Choroid plexus epithelial cell (primary cell): ENCODE data around the gene NCR2.
A peak's percentile ranks its signal among the peaks of the same experiment; 100 is the strongest.

Experiments
- DNase-seq: peaks from one replicate; pipeline ENCODE4 v3.0.0-alpha.2; 2010; ENCODE audit warnings: low read depth
- H3K4me3 ChIP-seq: 2 replicates; pipeline ENCODE4 v1.5.1; 2011; ENCODE audit warnings: low read depth, mild to moderate bottlenecking, control low read depth, low read length, moderate library complexity
- CTCF ChIP-seq: conservative IDR thresholded peaks from 2 replicates; pipeline ENCODE4 v1.5.1; 2011; ENCODE audit warnings: low read depth, mild to moderate bottlenecking, control low read depth, inconsistent platforms, low read length, moderate library complexity

The NCR2 gene, protein sequence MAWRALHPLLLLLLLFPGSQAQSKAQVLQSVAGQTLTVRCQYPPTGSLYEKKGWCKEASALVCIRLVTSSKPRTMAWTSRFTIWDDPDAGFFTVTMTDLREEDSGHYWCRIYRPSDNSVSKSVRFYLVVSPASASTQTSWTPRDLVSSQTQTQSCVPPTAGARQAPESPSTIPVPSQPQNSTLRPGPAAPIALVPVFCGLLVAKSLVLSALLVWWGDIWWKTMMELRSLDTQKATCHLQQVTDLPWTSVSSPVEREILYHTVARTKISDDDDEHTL

GRCh38 chr6:41335296-41335695, at the start of gene NCR2:
Gene NCR2, plus strand, starts transcription at chr6:41335608. Its CDS starts 269 bp downstream, at chr6:41335877.
- H3K4me3 ChIP-seq: no peak within 1 kb of the TSS
- no peak for TF ChIP-seq CTCF
- no peak for DNase-seq

DNA sequence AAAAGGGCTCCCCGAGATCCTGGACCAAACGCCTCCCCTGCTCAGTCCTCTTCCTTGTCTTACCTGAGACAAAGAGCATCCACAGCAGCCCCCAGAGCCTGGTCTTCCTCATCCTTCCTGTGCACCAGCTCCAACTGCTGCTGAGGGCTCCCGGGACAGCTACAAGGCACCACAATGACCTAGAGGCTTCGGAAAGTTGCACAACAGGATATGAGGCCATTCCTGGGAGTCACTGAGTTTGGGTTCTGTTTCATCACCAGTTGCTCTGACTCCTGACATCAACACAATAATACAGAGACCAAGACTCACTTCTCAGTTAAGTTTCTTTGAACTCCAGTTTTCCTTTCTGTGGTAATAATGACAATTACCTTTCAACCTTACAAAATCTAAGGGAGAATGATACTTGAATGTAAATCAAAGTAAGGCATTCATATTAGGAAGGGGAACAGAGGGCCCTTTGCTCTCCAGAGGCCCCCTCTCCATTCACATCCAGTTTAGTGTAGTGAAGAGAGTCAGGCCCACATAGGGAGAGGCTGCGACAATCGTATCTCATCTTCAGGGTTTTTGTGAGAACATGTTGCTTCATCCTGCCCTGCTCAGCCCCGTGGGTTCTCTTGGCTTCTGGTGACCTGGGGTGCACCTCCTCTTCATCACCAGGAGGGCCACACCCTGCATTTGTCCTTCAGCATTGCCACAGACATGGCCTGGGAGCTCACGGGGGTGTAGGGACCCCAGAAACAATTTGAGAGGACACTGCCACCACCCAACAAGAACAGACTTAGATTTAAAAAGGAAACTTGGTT, 48.7 kb upstream of the NCR2 start, which contains the start of gene TREM1:
TREM1 (minus strand) TSS at position 139 of the 803 bp plus-strand sequence; CDS start at position 112, 27 bp downstream.
- TF ChIP-seq CTCF: no peak
- H3K4me3 ChIP-seq: no peak within 1 kb of the TSS
- peak; percentile 94 for DNase-seq

DNA sequence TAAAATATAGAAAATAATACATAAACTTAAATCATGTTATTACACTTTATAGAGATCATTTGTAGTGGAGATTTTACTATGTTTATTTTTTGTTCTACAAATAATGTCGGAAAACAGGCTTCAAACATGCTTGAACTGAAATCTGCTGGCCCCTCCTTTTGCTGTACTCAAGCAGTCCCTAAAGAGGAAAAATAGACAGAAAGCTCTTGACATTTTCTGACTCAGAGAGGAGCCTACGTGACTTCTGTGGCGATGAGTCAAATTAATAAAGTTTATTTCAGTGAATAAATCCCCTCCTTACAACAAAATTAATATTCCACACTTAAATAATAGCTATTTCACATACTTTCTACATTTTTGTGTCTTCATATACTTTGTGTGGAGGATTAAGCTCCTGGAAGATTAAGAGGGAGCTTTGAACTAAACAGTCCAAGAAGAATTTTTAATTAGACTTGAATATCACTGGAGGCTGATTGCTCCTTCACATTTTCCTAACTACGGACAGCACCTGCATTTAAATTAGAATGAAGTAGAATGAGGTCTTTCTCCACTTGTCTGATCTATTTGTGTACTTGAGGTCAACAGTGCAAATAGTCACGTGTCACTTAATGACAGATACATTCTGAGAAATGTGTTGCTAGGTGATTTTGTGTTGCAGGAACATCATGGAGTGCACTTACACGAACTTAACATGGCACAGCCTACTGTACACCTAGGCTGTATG, 47.2 kb upstream of the NCR2 start:
- no peak for TF ChIP-seq CTCF
- DNase-seq: peak; percentile 43
- H3K4me3 ChIP-seq: no peak overlapping the region

DNA sequence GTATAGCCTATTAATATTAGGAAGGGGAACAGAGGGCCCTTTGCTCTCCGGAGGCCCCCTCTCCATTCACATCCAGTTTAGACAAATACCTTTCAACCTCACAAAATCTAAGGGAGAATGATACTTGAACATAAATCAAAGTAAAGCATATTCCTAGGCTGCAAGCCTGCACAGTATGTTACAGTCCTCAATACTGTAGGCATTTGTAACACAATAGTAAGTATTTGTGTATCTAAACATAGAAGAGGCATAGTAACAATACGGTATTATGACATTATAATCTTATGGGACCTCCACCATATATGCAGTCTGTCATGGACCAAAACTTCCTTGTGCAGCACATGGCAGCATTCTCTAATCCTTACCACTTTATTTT, 46.7 kb upstream of the NCR2 start:
- no peak overlapping the region for H3K4me3 ChIP-seq
- DNase-seq: no peak
- no peak for TF ChIP-seq CTCF

DNA sequence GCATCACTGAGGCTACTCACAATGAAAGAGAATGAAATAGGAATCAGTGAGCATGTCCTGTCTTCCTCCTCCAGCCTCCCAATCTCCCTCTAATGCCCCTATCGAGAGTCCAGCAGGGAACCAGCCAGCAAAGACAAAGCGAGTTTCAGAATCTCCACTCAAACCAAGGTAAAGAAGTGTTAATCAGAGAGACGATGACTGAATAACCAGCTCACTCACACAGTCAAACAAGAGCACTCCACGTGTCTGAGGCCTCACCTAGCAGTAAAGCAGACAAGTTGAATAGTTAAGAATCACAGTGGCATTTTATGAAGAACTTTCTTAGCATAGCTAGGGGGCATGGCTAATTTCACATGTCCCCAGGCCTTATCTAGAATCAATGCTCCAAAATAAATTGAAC, 45.6 kb upstream of the NCR2 start:
- no peak overlapping the region for H3K4me3 ChIP-seq
- no peak for TF ChIP-seq CTCF
- DNase-seq: no peak

DNA sequence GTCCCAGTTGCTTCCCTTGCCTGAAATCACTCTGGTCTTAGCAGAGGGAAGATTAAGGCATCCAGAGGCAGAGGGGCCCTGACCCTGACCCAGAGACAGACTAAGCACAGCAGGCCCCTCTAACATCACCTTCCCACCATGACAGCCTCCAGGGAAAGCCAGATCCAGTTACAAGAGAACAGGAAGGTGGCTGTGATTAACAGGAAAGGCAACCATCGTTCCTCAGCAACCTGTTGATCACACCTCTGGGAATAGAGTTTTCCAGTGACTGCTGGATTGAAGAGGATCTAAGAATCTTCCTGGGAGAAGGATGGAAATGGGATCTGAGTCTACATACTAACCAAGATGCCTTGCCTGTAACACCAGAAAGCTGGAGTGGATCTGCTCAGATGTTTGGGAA, 43.7 kb upstream of the NCR2 start:
- no peak overlapping the region for H3K4me3 ChIP-seq
- no peak for TF ChIP-seq CTCF
- no peak for DNase-seq
